NCI-H748 treated with DMSO at 0.1 percent for 48 hours (cell line): ENCODE results near the gene RPS6KC1.
"Not testable (repeated sequence)": the region's sequence is repeated elsewhere in the genome, so short reads cannot be mapped to it uniquely, and the experiment has no call there.

ENCODE experiments used
- DNase-seq: peaks from one replicate; lab custom pipeline; 2025; lab: John Stamatoyannopoulos, UW

RPS6KC1 gene

GRCh38 chr1:213055767-213056166, 4.7 kb downstream of the RPS6KC1 start:
- no peak for DNase-seq

GRCh38 chr1:213057264-213058059, 6.4 kb downstream of the RPS6KC1 start:
- no peak for DNase-seq

- DNase-seq: peak; percentile 65
Observed at GRCh38 chr1:213060836-213061235, 9.8 kb downstream of the RPS6KC1 start.

- peak; percentile 20 for DNase-seq
Observed at GRCh38 chr1:213061263-213061662, 10.2 kb downstream of the RPS6KC1 start.

GRCh38 chr1:213065800-213066199, 14.8 kb downstream of the RPS6KC1 start:
- no peak for DNase-seq

- no peak for DNase-seq
Observed at GRCh38 chr1:213066363-213066762, 15.3 kb downstream of the RPS6KC1 start.

- no peak for DNase-seq
Observed at GRCh38 chr1:213067352-213067751, 16.3 kb downstream of the RPS6KC1 start.

- no peak for DNase-seq
Observed at GRCh38 chr1:213070406-213070805, 19.4 kb downstream of the RPS6KC1 start.

GRCh38 chr1:213075725-213076124, 24.7 kb downstream of the RPS6KC1 start:
- DNase-seq: no peak

- DNase-seq: no peak
Observed at GRCh38 chr1:213082420-213083111, 31.5 kb downstream of the RPS6KC1 start.

- DNase-seq: no peak
Observed at GRCh38 chr1:213083112-213083445, 32.0 kb downstream of the RPS6KC1 start.

GRCh38 chr1:213087911-213088310, 36.9 kb downstream of the RPS6KC1 start:
- DNase-seq: no peak

GRCh38 chr1:213089924-213090677, 39.1 kb downstream of the RPS6KC1 start:
- no peak for DNase-seq

GRCh38 chr1:213094446-213094845, 43.4 kb downstream of the RPS6KC1 start:
- no peak for DNase-seq

- no peak for DNase-seq
Observed at GRCh38 chr1:213095467-213095866, 44.4 kb downstream of the RPS6KC1 start.

- DNase-seq: no peak
Observed at GRCh38 chr1:213099682-213100399, 48.8 kb downstream of the RPS6KC1 start.

- not testable (repeated sequence) for DNase-seq
Observed at GRCh38 chr1:213100565-213100964, 49.5 kb downstream of the RPS6KC1 start.

GRCh38 chr1:213103377-213104306, 52.6 kb downstream of the RPS6KC1 start:
- DNase-seq: no peak

- DNase-seq: no peak
Observed at GRCh38 chr1:213104604-213105003, 53.6 kb downstream of the RPS6KC1 start.

- DNase-seq: no peak
Observed at GRCh38 chr1:213106298-213106697, 55.3 kb downstream of the RPS6KC1 start.

- no peak for DNase-seq
Observed at GRCh38 chr1:213107613-213108012, 56.6 kb downstream of the RPS6KC1 start.
